Activated T-helper 17 cell treated with anti-CD3 and anti-CD28 coated beads, Interleukin-2, amount 50 U/mL, for 72 hours (primary cell): ENCODE measurements around the gene EFCAB6. TPM values are rescaled to one million over a fixed set of nuclear protein-coding genes. Genes with fewer than 3 reads are reported as not detected.

ENCODE experiments used
- ATAC-seq: fragments of 150-1000 bp; cut with Tn5 transposase; replicated peaks from 2 replicates; pipeline ENCODE4 v1.10.0; 2021; ENCODE audit warnings: mild to moderate bottlenecking, moderate library complexity
- H3K27ac Mint-ChIP-seq: one replicate; pipeline ENCODE4 v1.8.0; 2022; ENCODE audit warnings: mixed read lengths
- H3K27me3 Mint-ChIP-seq: one replicate; pipeline ENCODE4 v1.8.0; 2022; ENCODE audit warnings: mixed read lengths
- H3K36me3 Mint-ChIP-seq: one replicate; pipeline ENCODE4 v1.8.0; 2022; ENCODE audit warnings: low read depth, mild to moderate bottlenecking, mixed read lengths
- H3K4me1 Mint-ChIP-seq: one replicate; pipeline ENCODE4 v1.8.0; 2022; ENCODE audit warnings: mixed read lengths
- H3K4me3 Mint-ChIP-seq: one replicate; pipeline ENCODE4 v1.8.0; 2022; ENCODE audit warnings: mild to moderate bottlenecking, mixed read lengths
- H3K9me3 Mint-ChIP-seq: one replicate; pipeline ENCODE4 v1.8.0; 2022; ENCODE audit warnings: mixed read lengths
- total RNA-seq, 2 donors: library from RNA; stranded (reverse); gene quantifications; one replicate each; pipeline ENCODE4 v1.2.3, GENCODE V29; 2022

Gene EFCAB6
- total RNA-seq, 2 donors from 2014 or later: 0.09 TPM; not detected in 1

DNA sequence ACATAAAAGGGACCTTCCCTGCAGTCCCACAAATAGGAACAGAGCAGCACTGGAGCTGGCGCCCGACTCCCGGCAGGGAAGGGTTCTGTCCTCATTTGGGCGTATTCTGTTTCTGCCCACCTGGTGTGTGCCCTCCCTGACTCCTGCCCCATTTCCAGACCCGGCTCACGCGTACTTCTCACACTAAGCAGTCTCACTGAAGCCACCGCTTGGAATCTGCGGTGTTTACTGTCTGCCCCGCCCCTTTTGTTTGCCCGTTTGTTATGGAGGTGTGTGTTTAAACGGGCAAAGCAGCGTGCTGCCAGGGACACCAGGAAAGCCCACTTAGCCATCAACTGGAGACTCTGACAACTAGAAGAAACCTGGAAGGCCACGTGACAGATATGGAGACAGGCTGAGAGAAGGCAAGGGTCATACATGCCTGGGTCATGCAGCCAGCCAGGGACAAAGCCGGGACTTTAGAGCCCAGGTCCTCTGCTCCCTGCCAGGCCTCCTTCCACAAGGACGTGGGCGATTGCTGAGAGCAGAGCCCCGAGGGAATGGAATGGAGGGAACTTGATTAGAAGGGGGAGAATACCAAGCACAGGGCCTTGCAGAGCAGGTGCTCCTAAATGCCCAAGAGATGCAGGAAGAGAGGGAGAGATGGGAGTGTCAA is 8.7 kb upstream of the EFCAB6 start:
- no peak for ATAC-seq
- H3K36me3 Mint-ChIP-seq: no peaks in the 10 kb centered on the region
- peak overlapping the region; percentile 12 for H3K27ac Mint-ChIP-seq
- peaks cover 18% of the 10 kb centered on the region for H3K27me3 Mint-ChIP-seq
- no peaks in the 10 kb centered on the region for H3K4me1 Mint-ChIP-seq
- no peak overlapping the region for H3K4me3 Mint-ChIP-seq
- no peaks in the 10 kb centered on the region for H3K9me3 Mint-ChIP-seq

DNA sequence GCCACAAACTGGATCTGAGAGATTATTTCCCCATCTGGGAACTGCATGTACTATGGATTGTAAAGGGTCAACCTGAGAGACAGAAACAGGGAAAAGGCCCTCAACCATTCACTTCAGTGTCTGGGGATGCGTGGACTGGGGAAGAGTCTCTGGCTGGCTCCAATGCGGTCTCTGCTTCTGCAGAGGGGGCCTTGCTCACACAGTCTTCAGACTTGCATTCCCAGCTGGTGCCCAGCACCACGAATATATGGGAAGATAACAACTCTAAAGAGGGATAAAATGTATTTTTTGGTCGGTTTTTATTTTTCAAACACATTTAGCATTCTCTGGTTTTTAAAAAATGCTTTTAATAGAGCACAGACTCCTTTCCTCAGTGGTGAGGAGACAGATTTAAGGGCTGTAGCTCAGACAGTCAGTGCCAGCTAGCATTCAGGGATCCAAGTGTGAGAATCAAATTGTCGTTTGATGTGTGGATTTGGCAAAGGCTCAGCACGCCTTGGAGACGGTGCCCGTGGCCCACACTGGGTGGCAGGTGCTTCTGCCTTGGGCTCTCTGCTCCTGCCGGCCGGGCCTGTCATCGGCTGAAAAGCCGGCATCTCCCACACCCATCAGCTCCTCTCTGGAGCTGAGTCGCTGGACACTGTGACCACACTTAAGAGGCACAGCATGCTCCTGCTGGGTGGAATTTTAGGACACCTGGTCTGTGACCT is 8.0 kb upstream of the EFCAB6 start:
- no peaks in the 10 kb centered on the region for H3K36me3 Mint-ChIP-seq
- no peaks in the 10 kb centered on the region for H3K9me3 Mint-ChIP-seq
- H3K27me3 Mint-ChIP-seq: peaks cover 12% of the 10 kb centered on the region
- H3K4me1 Mint-ChIP-seq: no peaks in the 10 kb centered on the region
- H3K4me3 Mint-ChIP-seq: no peak overlapping the region
- ATAC-seq: no peak
- no peak overlapping the region for H3K27ac Mint-ChIP-seq

GRCh38 chr22:43819421-43819921 is 7.4 kb upstream of the EFCAB6 start:
- Mint-ChIP-seq H3K27me3 (peaks cover 12% of the 10 kb centered on the region), H3K9me3 (no peaks in the 10 kb centered on the region), H3K4me3 (no peak overlapping the region), H3K4me1 (no peaks in the 10 kb centered on the region), H3K36me3 (no peaks in the 10 kb centered on the region), H3K27ac (no peak overlapping the region)
- no peak for ATAC-seq

DNA sequence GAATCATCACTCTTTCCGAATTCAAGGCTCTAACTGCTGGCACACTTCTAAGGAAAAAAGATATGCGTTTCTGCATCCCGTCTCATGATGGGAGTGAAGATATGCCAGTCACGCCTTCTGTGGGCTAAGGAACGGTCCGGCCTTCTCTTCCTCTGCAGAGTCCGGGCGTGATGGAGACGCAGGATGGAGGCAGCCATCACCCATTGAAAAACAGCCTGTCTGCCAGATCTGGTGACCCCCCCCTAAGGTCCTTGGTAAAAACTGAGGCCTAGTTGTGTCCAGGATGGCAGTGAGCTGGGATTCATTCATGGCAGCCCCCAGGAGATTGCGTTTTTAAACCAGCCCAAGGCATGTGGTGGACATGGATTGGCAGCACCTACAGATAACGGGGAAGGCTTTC is 6.9 kb upstream of the EFCAB6 start:
- no peak for ATAC-seq
- H3K27me3 Mint-ChIP-seq: peaks cover 12% of the 10 kb centered on the region
- H3K4me3 Mint-ChIP-seq: no peak overlapping the region
- H3K36me3 Mint-ChIP-seq: no peaks in the 10 kb centered on the region
- no peak overlapping the region for H3K27ac Mint-ChIP-seq
- no peaks in the 10 kb centered on the region for H3K9me3 Mint-ChIP-seq
- peaks cover 3% of the 10 kb centered on the region for H3K4me1 Mint-ChIP-seq

- peaks cover 12% of the 10 kb centered on the region for H3K4me1 Mint-ChIP-seq
- H3K36me3 Mint-ChIP-seq: peaks cover 2% of the 10 kb centered on the region
- ATAC-seq: no peak
- peaks cover 9% of the 10 kb centered on the region for H3K27me3 Mint-ChIP-seq
- H3K4me3 Mint-ChIP-seq: no peak overlapping the region
- H3K27ac Mint-ChIP-seq: no peak overlapping the region
- no peaks in the 10 kb centered on the region for H3K9me3 Mint-ChIP-seq
Measured at GRCh38 chr22:43817402-43817801, 5.3 kb upstream of the EFCAB6 start.

DNA sequence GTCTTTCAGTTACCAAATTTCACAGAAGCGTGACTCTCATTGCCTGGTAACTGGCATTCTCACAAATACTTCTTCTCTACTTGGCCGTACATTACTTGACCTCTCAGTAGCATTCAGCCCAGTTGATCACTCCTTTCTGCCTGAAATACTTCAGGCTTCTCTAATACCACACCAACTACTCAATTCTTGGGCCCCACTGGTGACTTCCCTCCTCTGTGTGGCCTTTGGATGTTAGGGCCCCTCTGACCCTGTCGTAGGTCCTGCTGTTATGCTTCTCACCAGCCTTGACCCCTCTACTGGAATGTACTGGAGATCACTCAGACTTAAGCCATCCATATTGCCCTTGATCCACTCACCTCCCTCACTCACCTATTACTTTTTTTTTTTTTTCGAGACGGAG is 2.2 kb upstream of the EFCAB6 start:
- Mint-ChIP-seq H3K4me1 (peaks cover 16% of the 10 kb centered on the region), H3K27ac (no peak overlapping the region), H3K36me3 (peaks cover 5% of the 10 kb centered on the region), H3K9me3 (no peaks in the 10 kb centered on the region), H3K4me3 (peak overlapping the region; percentile 21), H3K27me3 (no peaks in the 10 kb centered on the region)
- ATAC-seq: no peak

GRCh38 chr22:43812890-43813289 is 785 bp upstream of the EFCAB6 start:
- peaks cover 5% of the 10 kb centered on the region for H3K36me3 Mint-ChIP-seq
- H3K4me3 Mint-ChIP-seq: peak overlapping the region; percentile 91
- peaks cover 16% of the 10 kb centered on the region for H3K4me1 Mint-ChIP-seq
- peak overlapping the region; percentile 89 for H3K27ac Mint-ChIP-seq
- no peaks in the 10 kb centered on the region for H3K27me3 Mint-ChIP-seq
- H3K9me3 Mint-ChIP-seq: no peaks in the 10 kb centered on the region
- no peak for ATAC-seq

- Mint-ChIP-seq H3K27me3 (no peaks in the 10 kb centered on the region), H3K4me1 (peaks cover 16% of the 10 kb centered on the region), H3K27ac (peak overlapping the region; percentile 89), H3K9me3 (no peaks in the 10 kb centered on the region), H3K4me3 (peak overlapping the region; percentile 91), H3K36me3 (peaks cover 5% of the 10 kb centered on the region)
- peak; percentile 29 for ATAC-seq
Measured at GRCh38 chr22:43811777-43812148, 342 bp downstream of the EFCAB6 start.

GRCh38 chr22:43802897-43803495 is 9.1 kb downstream of the EFCAB6 start:
- no peaks in the 10 kb centered on the region for H3K36me3 Mint-ChIP-seq
- no peak for ATAC-seq
- H3K27ac Mint-ChIP-seq: no peak overlapping the region
- H3K4me3 Mint-ChIP-seq: no peak overlapping the region
- H3K27me3 Mint-ChIP-seq: peaks cover 34% of the 10 kb centered on the region
- H3K9me3 Mint-ChIP-seq: peaks cover 7% of the 10 kb centered on the region
- no peaks in the 10 kb centered on the region for H3K4me1 Mint-ChIP-seq

- Mint-ChIP-seq H3K9me3 (peaks cover 7% of the 10 kb centered on the region), H3K36me3 (no peaks in the 10 kb centered on the region), H3K27ac (no peak overlapping the region), H3K4me3 (no peak overlapping the region), H3K4me1 (no peaks in the 10 kb centered on the region), H3K27me3 (peaks cover 36% of the 10 kb centered on the region)
- ATAC-seq: no peak
Measured at GRCh38 chr22:43800970-43801369, 11.1 kb downstream of the EFCAB6 start.

GRCh38 chr22:43798492-43798891 is 13.6 kb downstream of the EFCAB6 start:
- H3K9me3 Mint-ChIP-seq: peaks cover 7% of the 10 kb centered on the region
- no peak for ATAC-seq
- peaks cover 31% of the 10 kb centered on the region for H3K27me3 Mint-ChIP-seq
- H3K27ac Mint-ChIP-seq: no peak overlapping the region
- no peak overlapping the region for H3K4me3 Mint-ChIP-seq
- no peaks in the 10 kb centered on the region for H3K36me3 Mint-ChIP-seq
- no peaks in the 10 kb centered on the region for H3K4me1 Mint-ChIP-seq

GRCh38 chr22:43796567-43796966 is 15.5 kb downstream of the EFCAB6 start:
- H3K36me3 Mint-ChIP-seq: no peaks in the 10 kb centered on the region
- no peak for ATAC-seq

GRCh38 chr22:43795320-43795719 is 16.8 kb downstream of the EFCAB6 start:
- H3K4me3 Mint-ChIP-seq: no peak overlapping the region
- H3K9me3 Mint-ChIP-seq: no peaks in the 10 kb centered on the region
- H3K27ac Mint-ChIP-seq: no peak overlapping the region
- H3K36me3 Mint-ChIP-seq: no peaks in the 10 kb centered on the region
- ATAC-seq: no peak
- no peaks in the 10 kb centered on the region for H3K4me1 Mint-ChIP-seq
- H3K27me3 Mint-ChIP-seq: peaks cover 16% of the 10 kb centered on the region

More at GRCh38 chr22:43796567-43796966, 15.5 kb downstream of the EFCAB6 start:
- H3K9me3 Mint-ChIP-seq: peaks cover 4% of the 10 kb centered on the region
- H3K27me3 Mint-ChIP-seq: peaks cover 22% of the 10 kb centered on the region
- no peak overlapping the region for H3K4me3 Mint-ChIP-seq
- no peaks in the 10 kb centered on the region for H3K4me1 Mint-ChIP-seq
- no peak overlapping the region for H3K27ac Mint-ChIP-seq

DNA sequence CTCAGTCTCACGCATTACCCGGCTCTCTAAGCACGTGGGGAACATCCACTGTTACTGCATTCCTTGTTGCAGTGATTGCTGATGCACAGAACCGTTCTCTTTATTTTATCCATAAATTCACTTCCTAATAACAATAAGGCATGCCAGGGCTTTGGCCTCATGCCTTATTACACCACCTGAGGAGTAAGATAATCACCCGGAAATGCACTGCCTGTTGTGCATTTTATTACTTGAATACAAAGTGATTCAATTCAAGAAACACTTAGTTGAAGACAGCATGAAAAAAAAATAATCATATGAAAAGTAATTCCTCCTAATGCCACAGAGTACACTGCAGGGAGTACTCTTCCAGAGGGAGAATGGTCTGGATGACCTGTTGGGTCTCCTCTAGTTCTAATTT is 19.2 kb downstream of the EFCAB6 start:
- Mint-ChIP-seq H3K9me3 (no peaks in the 10 kb centered on the region), H3K36me3 (no peaks in the 10 kb centered on the region), H3K27me3 (peaks cover 19% of the 10 kb centered on the region), H3K4me3 (no peak overlapping the region), H3K27ac (no peak overlapping the region), H3K4me1 (no peaks in the 10 kb centered on the region)
- no peak for ATAC-seq

DNA sequence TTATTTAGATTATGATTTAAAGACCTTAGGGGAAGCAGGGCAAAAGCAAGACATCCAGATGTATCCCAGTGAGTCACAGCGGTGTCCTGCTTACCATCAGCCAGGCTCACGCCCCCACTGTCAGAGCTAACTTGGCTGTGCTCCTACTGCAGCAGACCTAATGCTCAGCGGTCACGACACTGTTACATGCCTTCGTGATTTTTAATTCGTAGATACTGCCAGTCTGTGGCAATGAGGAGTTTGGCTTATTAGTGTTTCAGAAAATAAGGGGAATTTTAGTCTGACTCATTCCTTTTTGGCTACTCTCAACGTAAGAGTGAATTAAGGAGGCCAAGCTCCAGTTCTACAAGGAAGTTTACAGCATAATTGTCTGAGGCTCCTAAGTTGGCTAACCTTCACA is 22.7 kb downstream of the EFCAB6 start:
- no peaks in the 10 kb centered on the region for H3K4me1 Mint-ChIP-seq
- H3K36me3 Mint-ChIP-seq: no peaks in the 10 kb centered on the region
- H3K4me3 Mint-ChIP-seq: no peak overlapping the region
- peaks cover 15% of the 10 kb centered on the region for H3K27me3 Mint-ChIP-seq
- H3K9me3 Mint-ChIP-seq: no peaks in the 10 kb centered on the region
- no peak overlapping the region for H3K27ac Mint-ChIP-seq
- no peak for ATAC-seq
